Colonic mucosa (tissue), 4 donors: Measurements from ENCODE around the gene ADORA2A. TPM values are rescaled to one million over a fixed set of nuclear protein-coding genes. Genes with fewer than 3 reads are reported as not detected.

ENCODE experiments used
- DNase-seq: peaks from one replicate; pipeline ENCODE4 v3.0.0-alpha.2; 2020
- H3K27ac ChIP-seq: fragments of 200-600 bp; one replicate; pipeline ENCODE4 v1.8.0; 2021
- H3K27me3 ChIP-seq: fragments of 200-600 bp; one replicate; pipeline ENCODE4 v1.8.0; 2021
- H3K36me3 ChIP-seq: fragments of 200-600 bp; one replicate; pipeline ENCODE4 v1.8.0; 2021
- H3K4me1 ChIP-seq: fragments of 200-600 bp; one replicate; pipeline ENCODE4 v1.8.0; 2021; ENCODE audit warnings: mild to moderate bottlenecking
- H3K4me3 ChIP-seq: fragments of 200-600 bp; one replicate; pipeline ENCODE4 v1.8.0; 2021
- H3K9ac ChIP-seq, 2 donors: one replicate each; pipeline ENCODE4 v1.7.0; 2013; ENCODE audit warnings: control low read depth in 2 of 2, low read depth in 2 of 2, low read length in 2 of 2
- H3K9me3 ChIP-seq: fragments of 200-600 bp; one replicate; pipeline ENCODE4 v1.8.0; 2021
- CTCF ChIP-seq: fragments of 200-600 bp; IDR thresholded peaks from one replicate; pipeline ENCODE4 v1.8.0; 2022; ENCODE audit warnings: antibody characterized with exemption, mild to moderate bottlenecking
- intact Hi-C: fragments of 100-400 bp; cut with DNase I; formaldehyde crosslinking; loops from one replicate; pipeline ENCODE4 v1.14.1; 2022
- total RNA-seq, 2 donors: library from RNA; stranded (reverse); fragmentation: NEBNext Ultra II Directional in 1 of 2; extraction: Animal tissue kit (Norgen Biotek cat#: 25700) in 1 of 2; gene quantifications; one replicate each; pipeline ENCODE4 v1.2.1, GENCODE V29; 2021
- donor health status: healthy.
- donor health status: DM: no; HTN: no; CAD: no.
- donor health status: DM: no; HTN: no; CAD: no.

ADORA2A gene
- total RNA-seq, 2 donors from 2014 or later, result 1.5 to 2.5 TPM

DNA sequence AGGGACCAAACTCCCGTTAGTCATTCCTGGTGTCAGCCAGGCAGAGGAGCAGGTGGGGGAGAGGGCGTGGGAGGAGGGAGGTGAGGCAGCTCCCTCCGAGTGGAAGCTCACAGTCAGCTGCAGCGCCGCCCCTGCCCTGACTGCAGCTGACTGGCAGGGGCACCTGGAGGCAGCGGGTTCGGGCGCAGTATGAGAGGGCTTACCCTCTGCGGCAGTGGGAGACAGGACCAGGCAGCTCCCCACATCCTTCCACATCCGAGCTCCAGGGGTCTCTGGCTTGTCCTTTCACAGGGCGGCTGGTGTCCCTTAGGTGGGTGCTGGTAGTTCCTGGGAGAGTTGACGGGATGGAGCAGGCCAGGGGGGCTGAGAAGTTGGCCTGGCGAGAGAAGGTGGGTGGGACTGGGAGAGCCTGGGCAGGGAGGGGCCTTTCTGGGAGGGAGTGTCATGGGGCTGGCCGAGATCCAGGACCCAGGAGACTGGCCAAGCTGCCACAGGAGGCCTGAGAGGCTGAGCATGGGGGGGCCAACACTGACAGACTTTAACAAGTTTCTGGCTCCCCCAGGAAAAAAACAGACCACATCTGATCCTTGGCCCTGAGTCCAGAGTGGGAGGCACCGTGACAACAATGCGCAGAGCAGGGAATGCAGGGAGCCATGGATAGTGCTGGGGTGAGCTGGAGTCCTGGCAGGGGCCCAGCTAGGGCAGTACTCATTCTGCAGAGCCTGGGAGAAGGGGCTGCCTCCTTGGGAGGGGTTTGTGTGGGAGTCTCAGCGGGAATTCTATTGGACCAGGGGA is 4.9 kb downstream of the ADORA2A start:
- Histone ChIP-seq H3K4me1 (peaks cover 8% of the 10 kb centered on the region), H3K4me3 (no peak overlapping the region), H3K27me3 (no peaks in the 10 kb centered on the region), H3K27ac (no peak overlapping the region), H3K36me3 (no peaks in the 10 kb centered on the region), H3K9ac (no peak overlapping the region), H3K9me3 (no peaks in the 10 kb centered on the region)
- peak; percentile 59 for DNase-seq
- intact Hi-C loops, result no loop called here
- TF ChIP-seq CTCF, result no peak

GRCh38 chr22:24433001-24433827 is 5.8 kb downstream of the ADORA2A start:
- no peaks in the 10 kb centered on the region for H3K9me3 ChIP-seq
- no peak for TF ChIP-seq CTCF
- intact Hi-C loops, result no loop called here
- H3K27ac ChIP-seq, result peak overlapping the region; percentile 42
- no peak for DNase-seq
- no peaks in the 10 kb centered on the region for H3K27me3 ChIP-seq
- peaks cover 8% of the 10 kb centered on the region for H3K4me1 ChIP-seq
- H3K4me3 ChIP-seq, result no peak overlapping the region
- H3K36me3 ChIP-seq, result no peaks in the 10 kb centered on the region
- H3K9ac ChIP-seq, result peak overlapping the region in 1 of 2 donors; percentile 36

- Histone ChIP-seq H3K9ac (no peak overlapping the region), H3K4me1 (peaks cover 8% of the 10 kb centered on the region), H3K4me3 (no peak overlapping the region), H3K36me3 (no peaks in the 10 kb centered on the region), H3K27me3 (no peaks in the 10 kb centered on the region), H3K9me3 (no peaks in the 10 kb centered on the region), H3K27ac (peak overlapping the region; percentile 42)
- TF ChIP-seq CTCF, result no peak
- intact Hi-C loops, result no loop called here
- DNase-seq, result no peak
Observed at GRCh38 chr22:24433828-24434470, 6.5 kb downstream of the ADORA2A start.

DNA sequence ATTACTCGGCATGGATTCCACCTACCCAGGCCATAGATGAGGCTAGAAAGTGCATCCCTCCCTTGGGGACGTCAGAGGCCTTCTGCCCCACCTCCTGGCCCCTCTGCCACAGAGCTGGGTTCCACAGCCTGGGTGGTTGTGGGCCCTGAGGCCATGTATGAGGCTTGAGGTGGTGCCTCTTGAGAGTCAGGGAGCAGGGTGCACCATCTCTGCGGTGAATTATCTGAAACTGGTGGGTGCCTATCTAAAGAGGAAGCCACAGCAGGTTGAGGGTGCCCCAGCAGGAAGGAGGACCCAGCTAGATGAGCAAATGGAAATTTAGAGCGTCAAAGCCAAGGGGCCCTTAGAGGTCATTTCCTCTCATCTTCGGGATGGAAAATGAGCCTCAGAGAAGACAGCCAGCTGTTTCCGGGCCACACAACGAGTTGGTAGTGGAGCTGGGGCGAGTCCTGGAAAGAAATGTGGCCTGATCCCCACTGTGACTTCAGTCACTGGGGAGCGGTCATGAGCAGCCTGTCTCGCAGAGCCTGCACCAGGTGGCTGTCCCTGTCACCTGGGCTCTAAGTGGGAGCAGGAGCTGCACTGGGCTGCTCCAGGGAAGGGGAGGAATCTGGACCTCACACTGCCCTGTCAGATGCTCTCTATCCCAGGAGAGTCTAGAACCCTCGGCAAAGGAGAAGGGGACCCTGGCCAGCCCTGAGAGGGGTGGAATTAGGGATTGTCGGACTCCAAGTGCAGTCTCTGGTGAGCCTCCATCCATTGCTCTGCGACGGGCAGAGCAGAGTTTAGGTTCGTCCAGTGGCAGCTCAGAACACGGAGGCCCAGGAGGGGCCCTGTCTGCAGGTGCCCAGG is 7.3 kb downstream of the ADORA2A start:
- Histone ChIP-seq H3K4me3 (no peak overlapping the region), H3K36me3 (no peaks in the 10 kb centered on the region), H3K27me3 (no peaks in the 10 kb centered on the region), H3K9ac (peak overlapping the region in 1 of 2 donors; percentile 42), H3K27ac (peak overlapping the region; percentile 42), H3K4me1 (peaks cover 8% of the 10 kb centered on the region), H3K9me3 (no peaks in the 10 kb centered on the region)
- no peak for TF ChIP-seq CTCF
- no peak for DNase-seq
- intact Hi-C loops, result no loop called here

GRCh38 chr22:24435323-24435645 is 7.9 kb downstream of the ADORA2A start:
- no peak for TF ChIP-seq CTCF
- no peak for DNase-seq
- peaks cover 8% of the 10 kb centered on the region for H3K4me1 ChIP-seq
- H3K9ac ChIP-seq, result no peak overlapping the region
- no peaks in the 10 kb centered on the region for H3K36me3 ChIP-seq
- H3K27ac ChIP-seq, result peak overlapping the region; percentile 42
- no peaks in the 10 kb centered on the region for H3K27me3 ChIP-seq
- intact Hi-C loops, result no loop called here
- H3K4me3 ChIP-seq, result no peak overlapping the region
- no peaks in the 10 kb centered on the region for H3K9me3 ChIP-seq
